GM18505 (cell line): ENCODE data around the gene AP3B1.
"Not testable (repeated sequence)": the region's sequence is repeated elsewhere in the genome, so short reads cannot be mapped to it uniquely, and the experiment has no call there.

Source experiments
- ATAC-seq: cut with Tn5 transposase; IDR thresholded peaks from one replicate; pipeline ENCODE4 v1.9.1; 2021; ENCODE audit not compliant: unreplicated experiment
- POLR2A ChIP-seq: IDR thresholded peaks from 4 replicates; pipeline ENCODE4 v1.6.1; 2011; ENCODE audit warnings: borderline replicate concordance; ENCODE audit not compliant: insufficient read depth, insufficient read length; ENCODE audit errors: extremely low read depth

AP3B1 gene

DNA sequence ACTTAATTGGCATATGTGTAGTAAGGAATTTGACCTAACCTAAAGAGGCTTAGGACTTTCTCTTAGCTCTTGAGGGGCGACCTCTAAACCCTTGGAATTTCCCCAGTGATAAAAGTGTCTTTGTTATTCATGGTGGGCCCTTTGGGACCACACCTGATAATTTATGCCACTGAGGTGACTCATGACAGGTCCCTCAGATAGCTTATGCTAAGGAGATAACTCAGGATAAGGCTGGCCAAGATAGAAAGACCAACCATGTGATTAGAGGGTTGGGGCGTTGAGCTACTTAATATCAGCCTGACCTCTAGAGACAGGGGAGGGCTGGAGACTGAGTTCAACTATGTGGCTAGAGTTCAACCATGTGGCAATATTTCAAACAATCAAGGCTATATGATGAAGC lies 218.1 kb downstream of the AP3B1 start:
- ATAC-seq, result no peak
- TF ChIP-seq POLR2A, result no peak

DNA sequence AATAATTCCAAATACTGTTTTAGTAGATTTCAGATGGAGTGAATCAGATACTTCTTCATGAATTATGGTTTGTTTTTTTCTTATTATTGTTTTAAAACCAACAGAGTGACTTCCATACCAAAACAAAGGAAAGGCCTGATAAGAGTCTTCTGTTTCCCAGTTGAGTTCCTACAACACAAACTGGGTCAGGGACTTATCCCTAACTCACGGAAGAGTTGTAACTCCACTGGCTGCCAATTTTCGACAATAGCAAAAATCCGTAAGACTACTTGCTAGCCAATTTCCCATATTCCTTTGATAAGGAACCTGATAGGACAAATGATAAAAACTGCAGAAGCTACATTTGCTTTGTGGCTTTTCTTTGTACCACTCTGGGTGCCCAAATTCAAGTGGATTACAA lies 219.2 kb downstream of the AP3B1 start:
- TF ChIP-seq POLR2A, result no peak
- ATAC-seq, result no peak

GRCh38 chr5:78070691-78071090 lies 223.8 kb downstream of the AP3B1 start:
- not testable (repeated sequence) for ATAC-seq

GRCh38 chr5:78067581-78067980 lies 226.9 kb downstream of the AP3B1 start:
- ATAC-seq, result not testable (repeated sequence)

DNA sequence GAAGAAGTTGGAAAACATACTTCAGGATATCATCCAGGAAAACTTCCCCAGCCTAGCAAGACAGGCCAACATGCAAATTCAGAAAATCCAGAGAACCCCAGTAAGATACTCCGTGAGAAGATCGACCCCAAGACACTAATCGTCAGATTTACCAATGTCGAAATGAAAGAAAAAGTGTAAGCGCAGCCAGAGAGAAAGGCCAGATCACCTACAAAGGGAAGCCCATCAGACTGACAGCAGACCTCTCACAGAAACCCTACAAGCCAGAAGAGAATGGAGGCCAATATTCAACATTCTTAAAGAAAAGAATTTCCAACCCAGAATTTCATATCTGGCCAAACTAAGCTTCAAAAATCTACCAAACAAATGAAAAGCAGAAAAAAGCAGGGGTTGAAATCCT lies 227.8 kb downstream of the AP3B1 start:
- not testable (repeated sequence) for ATAC-seq

DNA sequence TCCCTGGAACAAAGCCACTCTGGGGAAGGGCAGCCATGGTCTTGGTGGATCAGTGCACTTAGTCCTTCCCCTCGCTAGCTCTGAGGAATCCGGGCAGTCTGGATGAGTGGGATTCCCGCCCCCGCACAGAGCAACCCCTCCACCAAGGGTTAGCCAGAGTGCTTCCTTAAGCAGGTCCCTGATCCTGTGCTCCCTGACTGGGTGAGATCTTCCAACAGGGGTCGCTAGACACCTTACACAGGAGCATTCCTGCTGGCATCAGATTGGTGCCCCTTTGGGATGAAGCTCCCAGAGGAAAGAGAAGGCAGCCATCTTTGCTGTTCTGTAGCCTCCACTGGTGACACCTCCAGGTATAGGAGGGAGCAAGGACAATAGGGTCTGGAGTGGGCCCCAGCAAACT lies 228.8 kb downstream of the AP3B1 start:
- TF ChIP-seq POLR2A, result no peak

GRCh38 chr5:78064941-78065472 lies 229.5 kb downstream of the AP3B1 start:
- TF ChIP-seq POLR2A, result no peak
- ATAC-seq, result no peak

More for the DNA sequence above, 228.8 kb downstream of the AP3B1 start:
- ATAC-seq, result no peak

- TF ChIP-seq POLR2A, result no peak
- no peak for ATAC-seq
These were observed 231.0 kb downstream of the AP3B1 start for GRCh38 chr5:78063495-78063894.

- no peak for TF ChIP-seq POLR2A
- ATAC-seq, result no peak
These were observed 231.9 kb downstream of the AP3B1 start for GRCh38 chr5:78062645-78063044.

- no peak for ATAC-seq
- no peak for TF ChIP-seq POLR2A
These were observed 234.1 kb downstream of the AP3B1 start for GRCh38 chr5:78060421-78060820.

- no peak for ATAC-seq
- no peak for TF ChIP-seq POLR2A
These were observed 235.9 kb downstream of the AP3B1 start for GRCh38 chr5:78058625-78059024.

GRCh38 chr5:78056901-78057514 lies 237.5 kb downstream of the AP3B1 start:
- TF ChIP-seq POLR2A, result no peak
- ATAC-seq, result no peak

GRCh38 chr5:78056053-78056452 lies 238.4 kb downstream of the AP3B1 start:
- TF ChIP-seq POLR2A, result no peak
- no peak for ATAC-seq

- no peak for TF ChIP-seq POLR2A
- ATAC-seq, result no peak
These were observed 243.6 kb downstream of the AP3B1 start for GRCh38 chr5:78050888-78051287.

GRCh38 chr5:78046823-78047222 lies 247.7 kb downstream of the AP3B1 start:
- ATAC-seq, result not testable (repeated sequence)

- no peak for TF ChIP-seq POLR2A
- ATAC-seq, result no peak
These were observed 248.5 kb downstream of the AP3B1 start for GRCh38 chr5:78046006-78046405.

DNA sequence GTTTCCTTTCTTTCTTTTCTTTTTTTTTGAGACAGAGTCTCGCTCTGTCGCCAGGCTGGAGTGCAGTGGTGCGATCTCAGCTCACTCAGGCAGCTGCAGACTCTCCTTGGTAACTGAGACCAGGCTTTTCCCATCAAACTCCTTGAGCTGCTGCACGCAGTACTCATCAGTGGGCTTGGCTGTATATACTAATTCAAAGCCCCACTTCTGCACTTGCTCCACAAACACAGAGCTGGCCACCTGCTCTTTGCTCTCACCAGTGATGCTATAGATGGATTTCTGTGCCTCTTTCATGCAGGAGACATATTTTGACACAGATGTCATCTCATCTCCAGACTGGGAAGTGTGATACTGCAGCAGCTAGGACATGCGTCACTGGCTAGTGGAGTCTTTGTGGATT lies 252.7 kb downstream of the AP3B1 start:
- TF ChIP-seq POLR2A, result no peak

More for the DNA sequence above, 252.7 kb downstream of the AP3B1 start:
- no peak for ATAC-seq
